GM10847 (cell line): ENCODE measurements around the gene ATP8A2.

Source experiments
- POLR2A ChIP-seq: IDR thresholded peaks from 2 replicates; pipeline ENCODE4 v1.6.1; 2011; ENCODE audit not compliant: insufficient read length; ENCODE audit errors: extremely low read depth

Gene ATP8A2

DNA sequence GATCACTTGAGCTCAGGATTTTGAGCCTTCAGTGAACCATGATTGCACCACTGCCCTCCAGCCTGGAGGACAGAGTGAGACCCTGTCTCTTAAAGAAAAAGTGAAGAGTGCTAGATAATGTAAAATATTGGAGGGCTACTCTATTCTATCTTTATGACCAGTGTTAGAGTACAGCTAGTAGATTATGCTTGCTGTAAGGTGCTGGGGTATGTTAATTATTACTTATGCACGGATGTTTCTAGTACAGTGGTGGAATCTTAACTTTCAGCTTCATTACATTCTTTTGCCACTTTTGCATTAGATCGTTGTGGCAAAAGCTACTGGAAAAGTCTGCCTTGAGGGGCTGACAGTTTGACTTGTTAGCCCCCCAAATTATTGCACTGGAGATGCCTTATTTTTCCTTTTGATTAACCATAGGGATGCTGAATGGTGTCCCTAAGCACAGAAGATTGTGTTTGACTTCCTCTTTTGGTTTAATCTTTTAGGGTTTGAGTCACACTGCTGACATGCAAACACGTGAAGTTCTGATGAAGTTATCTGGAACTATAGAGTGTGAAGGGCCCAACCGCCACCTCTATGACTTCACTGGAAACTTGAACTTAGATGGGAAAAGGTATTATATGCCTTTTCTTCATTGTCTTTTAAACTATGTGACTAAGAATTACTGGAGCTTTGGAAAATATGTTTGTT lies 169.8 kb downstream of the ATP8A2 start:
- no peak for TF ChIP-seq POLR2A

DNA sequence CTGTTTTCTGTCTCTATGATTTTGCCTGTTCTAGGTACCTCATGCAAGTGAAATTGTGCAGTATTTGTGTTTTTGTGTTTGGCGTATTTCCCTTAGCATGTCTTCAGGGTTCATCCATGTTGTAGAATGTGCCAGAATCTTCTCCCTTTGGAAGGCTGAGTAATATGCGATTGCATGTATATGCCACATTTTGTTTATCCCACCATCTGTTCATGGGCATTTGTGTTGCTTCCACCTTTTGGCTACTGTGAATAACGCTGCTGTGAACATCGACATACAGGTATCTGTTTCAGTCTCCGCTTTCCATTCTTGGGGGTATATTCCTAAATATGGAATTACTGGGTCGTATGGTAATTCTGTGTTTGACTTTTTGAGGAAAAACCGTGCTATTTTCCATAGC lies 190.0 kb downstream of the ATP8A2 start:
- no peak for TF ChIP-seq POLR2A

DNA sequence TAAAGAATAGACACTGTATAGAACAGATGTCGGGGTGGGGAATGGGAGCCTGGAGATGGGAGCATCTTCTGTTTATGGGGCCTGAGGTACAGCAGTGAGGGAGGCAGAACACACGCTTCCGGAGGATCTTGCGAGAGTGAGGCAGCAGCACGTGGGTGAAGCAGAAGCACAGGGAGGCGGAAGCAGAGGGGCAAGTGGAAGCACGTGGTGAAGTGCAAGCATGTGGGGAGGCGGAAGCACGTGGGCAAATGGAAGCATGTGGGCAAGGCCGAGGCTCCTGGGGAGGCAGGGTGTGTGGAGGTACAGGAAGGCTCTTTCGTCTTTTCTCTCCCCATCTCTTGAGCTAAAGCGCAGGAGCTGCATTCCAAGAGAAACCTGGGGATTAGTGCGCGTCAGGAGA lies 198.4 kb downstream of the ATP8A2 start:
- TF ChIP-seq POLR2A, result no peak

DNA sequence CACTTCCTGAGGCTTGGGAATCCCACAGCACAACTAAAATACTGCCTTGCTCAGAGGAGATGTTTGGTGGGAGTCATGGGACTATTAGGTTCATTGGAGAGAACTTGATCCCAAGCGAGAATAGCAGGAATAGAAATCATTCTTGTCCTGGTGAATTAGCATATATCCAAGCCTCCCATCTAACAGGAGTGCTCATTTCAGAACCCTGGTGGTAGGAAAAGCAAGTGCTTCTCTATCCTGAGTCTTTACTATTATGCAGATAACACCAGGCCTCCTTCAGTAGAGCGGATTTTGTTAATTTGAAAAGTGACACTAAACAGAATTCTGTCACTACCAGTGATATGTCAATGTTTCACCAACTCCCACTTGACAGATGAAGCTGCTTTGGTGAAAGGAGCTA lies 199.5 kb downstream of the ATP8A2 start:
- no peak for TF ChIP-seq POLR2A

DNA sequence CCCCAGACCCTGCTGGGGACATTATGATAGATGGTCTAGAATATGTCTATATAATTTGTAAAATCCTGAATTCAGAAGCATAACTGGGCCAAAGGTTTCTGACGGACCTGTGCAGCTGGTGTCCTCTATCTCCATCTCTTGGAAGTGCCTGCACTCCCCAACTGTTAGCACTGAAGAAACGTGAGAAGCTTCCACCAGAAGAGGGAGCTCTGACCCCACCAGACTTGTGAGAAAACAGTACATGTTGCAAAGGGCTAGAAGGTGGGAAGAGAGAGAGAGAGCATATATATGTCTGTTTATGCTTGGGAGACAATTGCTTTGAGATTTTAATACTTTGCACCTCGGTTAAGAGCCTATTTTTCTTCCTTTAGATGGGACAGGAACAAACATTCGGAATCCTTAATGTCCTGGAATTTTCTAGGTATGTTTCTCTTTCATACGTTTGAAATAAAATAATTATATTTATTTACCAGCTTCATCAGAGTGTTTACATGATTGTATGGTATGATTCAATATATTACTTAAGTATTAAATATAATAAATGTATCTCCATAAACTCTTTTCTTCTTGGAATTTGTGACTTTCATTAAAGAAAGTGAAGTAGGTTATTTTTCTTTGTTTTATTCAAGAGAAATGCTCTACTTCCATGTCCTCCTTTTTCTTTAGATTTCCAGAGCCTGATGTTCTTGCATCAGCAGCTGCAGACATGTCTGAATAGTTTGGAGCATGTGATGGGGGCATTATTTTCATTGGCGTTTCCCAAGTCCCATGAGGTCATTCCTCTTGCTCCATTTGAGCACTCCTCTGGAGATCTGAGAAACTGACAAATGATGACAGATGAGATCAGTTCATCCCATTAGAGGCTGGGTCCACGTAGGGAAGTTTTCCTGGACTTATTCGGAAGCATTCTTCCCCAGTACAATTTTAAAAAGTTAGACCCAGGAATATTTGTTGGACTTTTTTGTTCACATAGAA lies 202.9 kb downstream of the ATP8A2 start:
- no peak for TF ChIP-seq POLR2A

DNA sequence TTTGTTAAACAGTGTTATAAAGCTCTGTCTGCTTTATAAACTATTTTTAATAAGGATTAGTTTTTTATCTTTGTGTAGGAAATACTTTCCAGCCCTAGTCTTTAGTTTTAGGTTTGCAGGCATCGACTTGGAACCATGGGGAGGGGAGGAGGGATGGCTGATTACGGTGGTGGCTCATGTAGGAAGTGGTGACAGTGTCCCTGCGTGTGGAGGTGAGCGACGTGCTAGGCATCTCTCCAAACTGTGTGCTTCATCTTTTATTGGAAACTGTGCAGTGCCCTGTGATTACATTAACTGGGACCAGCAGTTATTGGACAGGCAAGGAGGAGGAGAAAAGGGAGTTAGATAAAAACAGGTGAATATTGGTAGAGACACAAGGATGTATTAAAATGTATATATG lies 203.8 kb downstream of the ATP8A2 start:
- no peak for TF ChIP-seq POLR2A

DNA sequence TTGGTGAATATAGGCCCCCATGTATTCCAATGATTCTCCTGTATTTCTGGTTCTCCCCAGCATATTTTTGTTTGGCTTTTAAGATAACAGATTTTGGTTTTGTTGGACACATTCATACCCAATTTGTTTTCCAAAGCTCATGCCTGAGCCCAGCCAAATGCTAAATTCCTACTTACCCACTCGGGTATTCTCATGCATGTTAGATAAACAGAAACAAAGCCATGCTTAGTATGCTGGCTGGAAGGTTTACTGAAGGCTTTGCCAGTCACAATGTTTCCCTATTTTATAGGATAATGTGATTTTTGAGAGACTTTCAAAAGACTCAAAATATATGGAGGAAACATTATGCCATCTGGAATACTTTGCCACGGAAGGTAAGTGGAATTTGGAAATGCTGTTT lies 206.8 kb downstream of the ATP8A2 start:
- TF ChIP-seq POLR2A, result no peak

DNA sequence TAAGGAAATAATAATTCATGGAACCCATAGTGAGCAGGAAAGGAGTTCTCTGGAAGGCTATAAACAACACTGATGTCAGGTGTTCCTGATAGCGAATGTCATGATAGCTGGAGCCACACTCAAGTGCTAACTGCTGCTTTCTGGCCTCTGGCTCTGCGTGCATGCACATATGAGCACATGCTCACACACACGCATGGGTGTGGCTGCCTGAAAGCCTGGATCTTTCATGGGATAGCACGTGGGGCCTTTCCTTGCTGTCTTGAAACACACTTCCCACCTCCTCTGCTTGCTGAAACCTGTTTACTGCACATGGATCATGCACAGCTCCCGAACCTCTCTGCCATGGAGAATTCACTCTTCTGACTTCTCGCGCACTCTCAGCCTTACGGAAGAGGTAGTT lies 207.4 kb downstream of the ATP8A2 start:
- TF ChIP-seq POLR2A, result no peak

DNA sequence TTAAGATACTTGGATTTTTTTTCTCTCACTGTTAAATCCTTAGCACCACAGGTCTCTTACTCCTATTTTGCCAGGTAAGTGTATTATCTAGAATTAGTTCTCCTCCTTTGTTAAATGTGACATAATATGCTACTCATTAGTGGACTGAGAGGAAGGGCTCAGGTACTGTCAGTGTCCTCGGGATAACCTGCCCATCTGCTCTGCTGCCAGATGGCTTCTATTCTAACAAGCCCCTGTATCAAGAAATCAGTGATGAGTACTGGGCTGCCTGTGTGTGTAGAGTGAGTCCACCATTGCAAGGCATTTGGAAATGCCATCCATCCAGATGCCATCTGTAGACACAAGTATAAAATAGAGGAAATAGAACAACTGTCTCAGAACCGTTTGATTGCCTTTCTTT lies 209.6 kb downstream of the ATP8A2 start:
- TF ChIP-seq POLR2A, result no peak

DNA sequence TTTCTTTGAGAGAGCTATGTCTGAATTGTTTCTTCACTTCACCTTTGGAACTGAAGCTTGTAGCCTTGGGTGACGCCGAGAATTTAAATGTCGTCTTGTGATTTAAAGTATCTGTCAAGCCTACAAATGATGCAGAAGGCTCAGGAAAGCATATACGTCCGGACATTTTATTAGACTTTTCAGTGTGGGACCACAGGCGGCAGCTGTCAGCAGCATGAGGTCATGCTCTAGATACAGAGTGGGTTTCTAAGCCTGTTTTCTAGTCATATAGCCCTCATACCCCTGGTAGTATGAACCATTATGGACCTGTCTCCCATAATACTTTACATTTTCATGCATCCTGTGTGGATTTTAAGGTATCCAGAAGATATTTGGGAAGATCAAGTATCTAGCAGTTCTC lies 212.3 kb downstream of the ATP8A2 start:
- TF ChIP-seq POLR2A, result no peak

DNA sequence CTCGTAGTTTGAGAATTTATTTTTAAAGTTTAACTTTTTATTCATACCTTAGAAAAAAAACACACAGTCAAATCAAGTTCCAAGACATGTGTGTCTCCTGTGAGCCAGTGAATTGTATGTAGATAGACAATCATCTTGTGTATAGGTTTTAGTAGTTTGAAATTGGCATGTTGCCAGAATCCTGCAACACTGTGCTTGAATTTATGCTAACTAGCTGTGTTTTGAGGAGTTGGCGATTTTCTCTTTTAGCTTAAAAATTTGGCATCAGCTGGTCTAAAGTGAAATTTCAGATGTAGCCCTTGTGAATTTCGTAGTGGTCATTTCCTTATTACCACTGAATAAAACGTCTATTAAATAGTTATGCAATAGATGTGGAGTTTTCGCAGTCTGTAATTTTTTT lies 213.2 kb downstream of the ATP8A2 start:
- no peak for TF ChIP-seq POLR2A

DNA sequence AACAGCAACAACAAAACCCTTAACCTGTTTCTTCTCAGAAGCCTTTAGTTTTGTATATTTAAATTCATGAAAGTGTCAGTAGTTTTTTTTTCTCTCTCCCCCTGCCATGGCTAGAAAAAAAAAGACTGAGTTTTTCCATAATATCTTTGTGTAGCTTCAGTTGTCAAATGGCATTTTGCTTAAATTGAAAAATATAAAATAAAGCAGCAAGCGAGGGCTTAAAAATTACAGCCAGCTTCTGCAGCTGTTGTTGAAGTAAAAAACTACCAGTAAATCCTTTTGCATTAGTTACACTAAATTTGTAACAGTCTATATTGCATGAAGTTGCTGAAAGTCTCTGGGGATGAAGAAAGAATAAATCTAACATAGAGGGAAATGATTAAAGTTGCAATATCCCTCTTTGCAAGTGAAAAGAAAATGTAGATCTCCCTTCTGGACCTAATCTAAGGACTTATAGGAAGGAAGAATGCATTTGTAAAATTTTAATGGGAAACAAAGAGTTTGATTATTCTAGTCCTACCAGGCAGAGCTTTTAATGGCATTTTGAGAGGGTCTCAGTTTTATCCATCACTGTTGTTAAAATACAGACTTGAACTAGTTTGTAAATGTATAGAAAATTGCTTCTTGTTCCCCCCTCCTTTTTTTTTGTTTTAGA lies 215.7 kb downstream of the ATP8A2 start:
- no peak for TF ChIP-seq POLR2A

DNA sequence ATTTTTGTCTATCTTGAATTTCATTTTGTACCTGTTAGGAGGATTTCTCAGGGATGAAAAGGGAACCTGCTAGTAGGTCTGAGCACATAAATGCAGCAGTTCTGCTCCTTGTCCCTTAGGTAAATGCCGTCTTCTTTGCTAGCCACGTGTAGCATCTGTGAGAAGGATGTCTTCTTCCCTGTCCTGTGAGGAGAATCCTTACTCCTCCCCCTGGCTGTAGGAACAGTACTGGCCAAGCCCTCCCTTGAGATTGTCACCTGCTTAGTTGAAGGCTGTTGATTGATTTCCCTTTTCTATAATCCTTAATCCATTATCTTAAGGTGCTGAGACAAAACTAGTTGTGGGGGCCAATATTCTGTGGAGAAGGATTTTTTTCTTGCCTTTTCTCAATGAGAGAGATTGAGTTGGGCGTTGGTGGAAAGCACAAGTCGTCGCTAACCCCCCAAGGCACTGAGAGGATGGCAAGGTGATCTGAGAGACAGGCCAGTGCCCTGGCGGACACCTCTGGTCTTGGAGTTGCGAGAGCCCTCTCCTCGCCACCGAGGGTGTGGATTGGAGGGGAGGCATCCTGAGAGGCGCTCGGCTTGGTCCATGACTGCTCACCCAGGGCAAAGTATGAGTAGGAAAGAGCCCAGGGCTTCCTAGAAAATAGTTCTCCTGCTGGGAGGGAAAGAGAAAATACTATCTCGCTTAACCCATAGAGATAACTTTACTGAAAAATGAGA lies 216.7 kb downstream of the ATP8A2 start:
- no peak for TF ChIP-seq POLR2A

DNA sequence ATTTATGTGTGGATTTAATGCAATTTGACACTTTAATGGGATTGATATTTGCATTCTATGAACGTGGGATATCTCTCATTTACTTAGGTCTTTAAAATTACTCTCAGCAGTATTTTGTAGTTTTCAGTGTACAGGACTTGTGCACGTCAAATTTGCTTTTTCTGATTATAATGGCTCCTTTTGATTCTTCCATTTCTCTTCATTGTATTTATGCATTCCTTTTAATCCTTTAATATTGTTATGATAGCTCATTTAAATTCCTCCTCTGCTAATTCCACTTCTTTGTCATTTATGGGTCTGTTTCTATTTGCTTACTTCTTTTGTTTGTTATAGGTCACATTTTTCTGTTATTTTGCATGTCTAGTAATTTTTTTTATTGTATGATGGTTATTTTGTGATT lies 226.6 kb downstream of the ATP8A2 start:
- no peak for TF ChIP-seq POLR2A

DNA sequence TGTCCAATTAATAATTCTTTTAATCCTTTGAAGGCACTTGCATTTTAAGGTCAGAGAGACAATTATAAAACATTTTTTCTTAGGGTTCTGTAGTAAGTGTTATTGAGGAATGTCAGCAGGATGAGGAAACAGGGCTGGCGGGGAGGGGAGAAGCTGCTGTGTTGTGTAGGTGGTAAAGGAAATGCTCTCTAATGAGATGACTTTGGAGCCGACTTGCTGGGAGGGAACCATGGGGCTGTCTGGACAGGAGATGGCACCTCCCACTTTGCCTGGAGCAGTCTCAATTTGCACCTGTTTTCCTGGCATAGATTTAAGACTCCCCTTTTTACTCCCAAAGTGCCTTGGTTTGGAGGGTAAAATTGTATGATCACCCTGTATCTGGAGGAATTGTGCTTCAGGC lies 230.4 kb downstream of the ATP8A2 start:
- TF ChIP-seq POLR2A, result no peak
